ENCODE data around the gene KRTAP6-3. TPM values are rescaled to one million over a fixed set of nuclear protein-coding genes. Genes with fewer than 3 reads are reported as not detected.

Gene KRTAP6-3
- total and polyA plus RNA-seq, 2 of the 13 experiments (the other 11 are each of a cell fraction or from before 2014, with no cell fraction given) = not detected

DNA sequence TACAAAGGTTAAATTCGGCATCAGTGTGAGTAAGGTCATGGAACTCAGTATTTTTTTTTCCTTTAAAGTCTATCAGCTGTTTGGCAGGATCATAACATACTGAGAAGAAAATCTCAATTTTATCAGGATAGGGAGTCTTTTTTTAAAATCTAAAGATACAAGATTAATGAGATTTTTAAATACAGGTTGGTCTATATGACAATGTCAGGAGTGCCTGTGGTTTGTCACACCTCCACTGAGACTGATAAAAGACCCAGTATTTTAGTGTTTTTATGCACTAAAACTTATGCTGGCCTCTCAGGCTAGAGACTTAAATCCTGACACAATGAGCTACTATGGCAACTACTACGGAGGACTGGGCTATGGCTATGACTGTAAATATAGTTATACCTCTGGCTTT is 50.3 kb downstream of the KRTAP6-3 start, which contains the start of gene KRTAP20-3:
KRTAP20-3 (plus strand) TSS at position 301 of the 400 bp plus-strand sequence.
- DNase-seq (ENCODE audit: low spot score) (no peak), ATAC-seq (no peak), FAIRE-seq (no peak)
- Histone ChIP-seq H3K4me3 (replicated peaks in 1 of 3; ENCODE audit: insufficient read depth in 1 of 3, low read depth in 2 of 3, low read length in 3 of 3) (no peak within 1 kb of the TSS), H3K9ac (ENCODE audit: insufficient read depth, low read depth, low read length) (no peak within 1 kb of the TSS), H3K4me1 (ENCODE audit: insufficient read depth, low read length) (no peaks in the 10 kb centered on the region), H3K4me2 (ENCODE audit: low read depth, low read length) (no peak within 1 kb of the TSS), H3K9me3 (ENCODE audit: low read length) (peaks cover 79% of the 10 kb centered on the region), H3K79me2 (ENCODE audit: insufficient read depth, low read length) (no peaks in the 10 kb centered on the region), H3K27ac (ENCODE audit: extremely low read length, insufficient read depth, low read length) (no peak within 1 kb of the TSS), H2AFZ (ENCODE audit: low read length) (no peak within 1 kb of the TSS), H3K27me3 (ENCODE audit: control insufficient read depth in 1 of 2, insufficient read depth in 2 of 2, low read length in 2 of 2) (no peaks in the 10 kb centered on the region), H4K20me1 (ENCODE audit: insufficient read depth, low read length) (no peaks in the 10 kb centered on the region), H3K36me3 (replicated peaks in 1 of 2; ENCODE audit: control insufficient read depth in 1 of 2, insufficient read depth in 2 of 2, low read length in 2 of 2) (no peaks in the 10 kb centered on the region)
- in situ Hi-C loops (cut with HindIII; ENCODE audit: extremely low pct_ligation_motif_present, low pct_unique_long_range_greater_than_20kb) = no loop called here
- ChIA-PET POLR2A (no interaction called here), CTCF (ENCODE audit: low intra/inter-chr PET ratio, low total read pairs) (no interaction called here)
- intact Hi-C loops (cut with micrococcal nuclease; ENCODE audit: unreplicated experiment) = no loop called here
- WGBS (ENCODE audit: low lambda C conversion rate) = 44% methylated on average over 2 of the region's 2 CpGs
- no TSS peak for BruUV-seq (replicated peaks)
- TF ChIP-seq NFAT5 (CRISPR knock-in tag; IDR thresholded peaks at IDR 0.05) (no peak), RERE (CRISPR knock-in tag; IDR thresholded peaks at IDR 0.05; ENCODE audit: low read depth) (no peak), PATZ1 (CRISPR knock-in tag; IDR thresholded peaks at IDR 0.05) (no peak), IKZF1 (IDR thresholded peaks at IDR 0.05) (no peak), ZNF549 (CRISPR knock-in tag; IDR thresholded peaks at IDR 0.05) (no peak)
- TF ChIP-seq, protein P1, sequence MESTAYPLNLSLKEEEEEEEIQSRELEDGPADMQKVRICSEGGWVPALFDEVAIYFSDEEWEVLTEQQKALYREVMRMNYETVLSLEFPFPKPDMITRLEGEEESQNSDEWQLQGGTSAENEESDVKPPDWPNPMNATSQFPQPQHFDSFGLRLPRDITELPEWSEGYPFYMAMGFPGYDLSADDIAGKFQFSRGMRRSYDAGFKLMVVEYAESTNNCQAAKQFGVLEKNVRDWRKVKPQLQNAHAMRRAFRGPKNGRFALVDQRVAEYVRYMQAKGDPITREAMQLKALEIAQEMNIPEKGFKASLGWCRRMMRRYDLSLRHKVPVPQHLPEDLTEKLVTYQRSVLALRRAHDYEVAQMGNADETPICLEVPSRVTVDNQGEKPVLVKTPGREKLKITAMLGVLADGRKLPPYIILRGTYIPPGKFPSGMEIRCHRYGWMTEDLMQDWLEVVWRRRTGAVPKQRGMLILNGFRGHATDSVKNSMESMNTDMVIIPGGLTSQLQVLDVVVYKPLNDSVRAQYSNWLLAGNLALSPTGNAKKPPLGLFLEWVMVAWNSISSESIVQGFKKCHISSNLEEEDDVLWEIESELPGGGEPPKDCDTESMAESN (CRISPR knock-in tag; conservative IDR thresholded peaks at IDR 0.05) = no peak
